ENCODE measurements around the gene SRGAP3. TPM values are rescaled to one million over a fixed set of nuclear protein-coding genes. Genes with fewer than 3 reads are reported as not detected.

The SRGAP3 gene
- total RNA-seq, 4 donors from 2014 or later, result 13.7 to 27.7 (median 18.5) TPM

- no peak for TF ChIP-seq POLR2A (IDR thresholded peaks at IDR 0.05)
- TF ChIP-seq CTCF (IDR thresholded peaks at IDR 0.05), result no peak
- WGBS, 2 donors, result 75 to 83% methylated on average over 6 of the region's 6 CpGs
- no peak for DNase-seq (ENCODE audit: low spot score in 2 of 2)
- H3K4me3 ChIP-seq (ENCODE audit: low read depth, poor library complexity, severe bottlenecking), result no peak overlapping the region
- intact Hi-C loops (cut with DNase I; ENCODE audit: low total_unique reads), result no loop called here
Measured at GRCh38 chr3:8976540-8977182, 272.8 kb downstream of the SRGAP3 start.

DNA sequence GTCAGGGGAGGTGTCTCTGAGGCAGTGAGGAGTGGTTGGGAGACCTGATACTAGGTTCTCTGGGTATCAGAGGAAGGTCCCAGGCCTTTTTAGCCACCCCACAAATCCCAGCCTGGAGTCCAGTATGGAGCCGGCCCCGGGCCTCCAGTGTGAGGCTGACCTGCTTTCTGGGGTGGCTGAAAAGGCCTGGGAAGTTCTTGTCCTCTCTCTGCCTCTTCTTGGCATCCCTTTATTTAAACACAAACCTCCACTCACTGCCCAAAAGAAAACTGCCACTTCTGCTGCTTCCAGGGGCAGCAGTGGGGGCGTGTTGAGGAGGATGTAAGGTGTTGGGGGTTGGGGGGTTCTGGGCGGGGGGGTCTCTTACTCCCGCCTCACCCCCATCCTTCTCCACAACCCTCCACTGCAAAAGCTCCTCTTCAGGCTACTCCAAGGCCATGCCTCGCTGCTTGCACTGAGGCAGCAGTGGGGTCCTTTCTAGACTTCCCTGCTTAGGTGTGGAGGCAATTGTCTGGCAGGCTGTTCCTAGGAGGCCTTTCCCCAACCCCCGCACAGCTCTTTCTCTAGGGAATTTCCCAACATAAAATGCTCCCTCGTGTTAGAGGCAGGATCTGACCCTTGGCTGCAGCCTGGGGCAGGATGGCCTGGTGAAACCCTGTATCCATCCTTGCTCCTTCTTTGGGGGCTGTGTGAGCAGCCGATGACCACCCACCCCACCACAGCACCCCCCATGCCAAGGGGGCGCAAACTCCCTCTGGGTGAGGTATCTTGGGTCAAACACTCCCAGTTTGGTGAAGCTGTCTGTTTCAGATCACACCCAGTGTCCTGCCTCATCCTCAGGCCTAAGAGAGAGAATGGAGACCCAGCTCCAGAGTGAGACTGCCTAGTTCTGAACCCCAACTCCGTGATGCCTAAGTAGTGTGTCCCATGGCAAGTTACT, 274.1 kb downstream of the SRGAP3 start:
- WGBS, 2 donors, result 71 to 81% methylated on average over 11 of the region's 11 CpGs
- H3K4me3 ChIP-seq (ENCODE audit: low read depth, poor library complexity, severe bottlenecking), result no peak overlapping the region
- DNase-seq (ENCODE audit: low spot score in 2 of 2), result no peak
- intact Hi-C loops (cut with DNase I; ENCODE audit: low total_unique reads), result no loop called here
- TF ChIP-seq POLR2A (IDR thresholded peaks at IDR 0.05), result no peak
- TF ChIP-seq CTCF (IDR thresholded peaks at IDR 0.05), result no peak

GRCh38 chr3:8974458-8974857, 275.0 kb downstream of the SRGAP3 start:
- 84 to 91% methylated on average over 2 of the region's 2 CpGs for WGBS, 2 donors
- no peak for TF ChIP-seq CTCF (IDR thresholded peaks at IDR 0.05)
- TF ChIP-seq POLR2A (IDR thresholded peaks at IDR 0.05), result no peak
- intact Hi-C loops (cut with DNase I; ENCODE audit: low total_unique reads), result loop anchor here (5.0 kb wide), 1 partner anchor 328 kb away; no protein-coding TSS in a partner anchor
- no peak overlapping the region for H3K4me3 ChIP-seq (ENCODE audit: low read depth, poor library complexity, severe bottlenecking)
- DNase-seq (ENCODE audit: low spot score in 2 of 2), result no peak

- no peak for TF ChIP-seq CTCF (IDR thresholded peaks at IDR 0.05)
- no peak for TF ChIP-seq POLR2A (IDR thresholded peaks at IDR 0.05)
- intact Hi-C loops (cut with DNase I; ENCODE audit: low total_unique reads), result loop anchor here (5.0 kb wide), 1 partner anchor 330 kb away; no protein-coding TSS in a partner anchor
- DNase-seq (ENCODE audit: low spot score in 2 of 2), result no peak
- 93 to 94% methylated on average over 2 of the region's 2 CpGs for WGBS, 2 donors
- no peak overlapping the region for H3K4me3 ChIP-seq (ENCODE audit: low read depth, poor library complexity, severe bottlenecking)
Measured at GRCh38 chr3:8972639-8973038, 276.8 kb downstream of the SRGAP3 start.

GRCh38 chr3:8970971-8971589, 278.4 kb downstream of the SRGAP3 start:
- no peak for TF ChIP-seq POLR2A (IDR thresholded peaks at IDR 0.05)
- TF ChIP-seq CTCF (IDR thresholded peaks at IDR 0.05), result peak in 1 of 3 donors; percentile 92
- H3K4me3 ChIP-seq (ENCODE audit: low read depth, poor library complexity, severe bottlenecking), result no peak overlapping the region
- DNase-seq (ENCODE audit: low spot score in 2 of 2), result peak in 1 of 2 donors; percentile 69
- WGBS, 2 donors, result 2% methylated on average over 7 of the region's 7 CpGs
- intact Hi-C loops (cut with DNase I; ENCODE audit: low total_unique reads), result loop anchor here (5.0 kb wide), 1 partner anchor 331 kb away; no protein-coding TSS in a partner anchor

Measured in lower leg skin (tissue), 4 donors.